ENCODE results near the gene PTGER1.

The PTGER1 gene

GRCh38 chr19:14497228-14497921 lies 22.2 kb upstream of the PTGER1 start:
- no peak for DNase-seq

- no peak for DNase-seq
Measured at GRCh38 chr19:14496834-14497227, 21.7 kb upstream of the PTGER1 start.

GRCh38 chr19:14496029-14496833 lies 21.1 kb upstream of the PTGER1 start, which contains the start of gene GIPC1:
Gene GIPC1 (minus strand): TSS chr19:14496127. CDS start chr19:14482976, 13,151 bp downstream.
- peak; percentile 92 to 97 for DNase-seq

GRCh38 chr19:14495672-14496028 lies 20.5 kb upstream of the PTGER1 start:
- no peak for DNase-seq

- no peak for DNase-seq
Measured at GRCh38 chr19:14494910-14495671, 19.9 kb upstream of the PTGER1 start.

GRCh38 chr19:14494411-14494810 lies 19.3 kb upstream of the PTGER1 start:
- DNase-seq = no peak

- no peak for DNase-seq
Measured at GRCh38 chr19:14492756-14493337, 17.7 kb upstream of the PTGER1 start.

- DNase-seq = no peak
Measured at GRCh38 chr19:14487370-14488125, 12.4 kb upstream of the PTGER1 start.

GRCh38 chr19:14482172-14482941 lies 7.2 kb upstream of the PTGER1 start:
- DNase-seq = no peak

- no peak for DNase-seq
Measured at GRCh38 chr19:14480700-14481079, 5.5 kb upstream of the PTGER1 start.

- peak in 1 of 2 experiments; percentile 40 for DNase-seq
Measured at GRCh38 chr19:14479975-14480699, 5.0 kb upstream of the PTGER1 start.

- DNase-seq = no peak
Measured at GRCh38 chr19:14479309-14479974, 4.3 kb upstream of the PTGER1 start.

GRCh38 chr19:14478113-14478545 lies 3.0 kb upstream of the PTGER1 start:
- no peak for DNase-seq

- no peak for DNase-seq
Measured at GRCh38 chr19:14477418-14478112, 2.4 kb upstream of the PTGER1 start.

- DNase-seq = peak in 1 of 2 experiments; percentile 9
Measured at GRCh38 chr19:14476673-14477401, 1.7 kb upstream of the PTGER1 start.

GRCh38 chr19:14476327-14476672 lies 1.1 kb upstream of the PTGER1 start:
- DNase-seq = no peak

GRCh38 chr19:14474827-14475226 lies 327 bp downstream of the PTGER1 start:
- DNase-seq = no peak

GRCh38 chr19:14473978-14474578 lies 1.1 kb downstream of the PTGER1 start:
- no peak for DNase-seq

All from NCI-H526 (cell line).